HUES64 (cell line): Measurements from ENCODE around the gene HUS1. TPM values are rescaled to one million over a fixed set of nuclear protein-coding genes. Genes with fewer than 3 reads are reported as not detected.
A peak's percentile ranks its signal among the peaks of the same experiment; 100 is the strongest.

Experiments
- H3K27ac ChIP-seq: 2 replicates; pipeline ENCODE4 v1.7.0; 2013; ENCODE audit warnings: low read depth, low read length, inconsistent platforms
- H3K27me3 ChIP-seq: 2 replicates; pipeline ENCODE4 v1.6.1; 2013; ENCODE audit warnings: mild to moderate bottlenecking, low read length; ENCODE audit not compliant: insufficient read depth
- H3K36me3 ChIP-seq: 2 replicates; pipeline ENCODE4 v1.6.1; 2013; ENCODE audit warnings: mild to moderate bottlenecking, low read length; ENCODE audit not compliant: insufficient read depth
- H3K4me1 ChIP-seq: 2 replicates; pipeline ENCODE4 v1.6.1; 2013; ENCODE audit warnings: mild to moderate bottlenecking, low read length, moderate library complexity; ENCODE audit not compliant: insufficient read depth
- H3K4me3 ChIP-seq: 2 replicates; pipeline ENCODE4 v1.5.1; 2013; ENCODE audit warnings: mild to moderate bottlenecking, low read length, moderate library complexity
- H3K9ac ChIP-seq: 2 replicates; pipeline ENCODE4 v1.6.1; 2013; ENCODE audit warnings: mild to moderate bottlenecking, low read depth, low read length
- H3K9me3 ChIP-seq: 2 replicates; pipeline ENCODE4 v1.6.1; 2013; ENCODE audit warnings: low read depth, low read length; ENCODE audit not compliant: insufficient read depth
- WGBS: fragments of 150-250, 120-280 bp; methylation state at CpG from one replicate; pipeline ENCODE4 v1.1.7; 2013; ENCODE audit warnings: missing lambda C conversion rate; 5-methylcytosine and 5-hydroxymethylcytosine counted together
- polyA plus RNA-seq, 2 experiments: library from polyadenylated mRNA; stranded (reverse); fragments of 50-300 nt; gene quantifications; one replicate each; pipeline ENCODE4 v1.2.3, GENCODE V29; 2013

The HUS1 gene
- 17.2 TPM for polyA plus RNA-seq (2013, experiment 1 of 2)
- polyA plus RNA-seq (2013, experiment 2 of 2) = 18.4 TPM

DNA sequence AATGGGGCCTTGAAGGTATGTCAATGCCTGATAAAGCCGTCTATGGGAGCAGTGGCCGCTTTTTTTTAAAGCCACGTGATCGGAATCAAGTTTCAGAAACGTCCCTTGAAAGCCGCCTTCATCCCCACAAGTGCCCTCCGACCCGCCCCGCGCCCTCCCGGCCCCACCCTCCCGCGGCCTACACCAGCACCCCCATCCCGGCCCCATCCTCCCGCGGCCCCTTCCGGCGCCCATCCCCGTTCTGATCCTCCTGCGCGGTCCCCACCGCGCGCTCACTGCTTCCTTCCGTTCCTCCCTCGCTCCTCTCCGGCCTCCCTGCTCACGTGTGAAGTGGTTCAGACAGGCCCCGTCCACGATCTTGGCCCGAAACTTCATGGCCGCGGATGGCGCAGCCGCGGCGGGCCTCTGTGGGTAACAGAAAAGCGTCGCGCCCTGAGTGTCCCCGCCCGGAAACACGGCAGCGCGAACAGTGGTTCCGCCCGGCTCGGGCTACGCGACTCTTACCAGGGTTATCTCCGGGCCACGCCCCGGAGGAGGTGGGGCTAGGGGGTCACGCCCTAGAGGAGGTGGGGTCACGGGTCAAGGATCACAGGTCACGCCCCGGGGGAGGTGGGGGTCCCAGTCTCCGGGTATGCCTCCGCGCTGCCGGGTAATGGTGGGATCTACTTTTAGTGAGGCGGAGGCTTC is at the start of gene HUS1:
Gene HUS1, minus strand, starts transcription at position 471 of the 687 bp plus-strand sequence. Its CDS starts 96 bp downstream, at position 375.
- Histone ChIP-seq H3K9ac (peak within 1 kb of the TSS; percentile 95), H3K36me3 (peaks cover 42% of the 10 kb centered on the region), H3K9me3 (no peaks in the 10 kb centered on the region), H3K27me3 (no peaks in the 10 kb centered on the region), H3K4me1 (peaks cover 5% of the 10 kb centered on the region; the same call in 1 of the 2 replicates), H3K27ac (peak within 1 kb of the TSS; percentile 98), H3K4me3 (peak within 1 kb of the TSS; percentile 65)
- WGBS = under 1% methylated on average over 59 of the region's 62 CpGs

DNA sequence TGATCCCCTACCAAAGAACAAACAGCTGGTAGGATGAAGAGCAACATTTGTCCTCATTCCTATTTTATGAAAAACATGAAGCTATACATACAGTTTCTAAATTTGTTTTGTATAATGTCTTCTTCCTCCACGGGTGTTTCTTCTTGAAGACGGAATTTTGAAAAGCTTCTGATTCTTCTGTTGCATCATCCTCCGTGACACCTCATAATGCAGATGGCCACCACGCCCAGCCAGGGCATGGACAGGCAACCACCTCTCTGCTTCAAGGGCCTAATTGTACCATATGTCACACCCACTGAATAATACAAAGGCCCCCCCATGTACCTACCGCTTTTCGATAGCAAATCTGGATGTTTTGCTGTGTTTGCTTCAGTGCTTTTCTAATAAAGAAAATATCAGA is 49.5 kb upstream of the HUS1 start, which contains the start of gene SUN3:
Gene SUN3, minus strand, starts transcription at position 170 of the 400 bp plus-strand sequence. Its CDS starts 169 bp downstream, at position 1.
- no peak within 1 kb of the TSS for H3K9ac ChIP-seq
- 99% methylated on average over 6 of the region's 6 CpGs for WGBS
- no peak within 1 kb of the TSS for H3K27ac ChIP-seq
- H3K4me1 ChIP-seq = no peaks in the 10 kb centered on the region
- peaks cover 22% of the 10 kb centered on the region for H3K27me3 ChIP-seq
- H3K4me3 ChIP-seq = no peak within 1 kb of the TSS
- H3K9me3 ChIP-seq = no peaks in the 10 kb centered on the region
- H3K36me3 ChIP-seq = no peaks in the 10 kb centered on the region

DNA sequence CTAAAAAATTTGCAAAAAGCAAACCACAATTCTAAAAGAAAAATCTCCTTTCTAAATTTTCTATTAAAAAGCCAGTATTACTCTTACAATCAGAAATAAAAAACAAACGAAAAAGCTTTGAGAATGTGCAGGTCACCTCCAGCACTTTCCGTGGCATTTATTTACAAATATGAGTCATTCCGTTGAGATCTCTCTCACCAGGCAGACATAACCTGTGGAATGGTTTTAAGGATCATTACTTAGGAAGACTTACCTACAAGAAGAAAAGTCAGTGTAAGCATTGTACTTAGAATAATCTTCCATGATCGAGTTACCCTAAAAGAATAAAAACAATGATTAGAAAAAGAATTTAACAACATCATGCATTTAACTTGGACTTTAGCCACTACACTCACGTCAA is 46.2 kb upstream of the HUS1 start:
- Histone ChIP-seq H3K9me3 (no peaks in the 10 kb centered on the region), H3K4me1 (no peaks in the 10 kb centered on the region), H3K36me3 (no peaks in the 10 kb centered on the region), H3K9ac (no peak overlapping the region), H3K4me3 (no peak overlapping the region), H3K27ac (no peak overlapping the region), H3K27me3 (no peaks in the 10 kb centered on the region)
- WGBS = 70% methylated on average over 4 of the region's 5 CpGs

DNA sequence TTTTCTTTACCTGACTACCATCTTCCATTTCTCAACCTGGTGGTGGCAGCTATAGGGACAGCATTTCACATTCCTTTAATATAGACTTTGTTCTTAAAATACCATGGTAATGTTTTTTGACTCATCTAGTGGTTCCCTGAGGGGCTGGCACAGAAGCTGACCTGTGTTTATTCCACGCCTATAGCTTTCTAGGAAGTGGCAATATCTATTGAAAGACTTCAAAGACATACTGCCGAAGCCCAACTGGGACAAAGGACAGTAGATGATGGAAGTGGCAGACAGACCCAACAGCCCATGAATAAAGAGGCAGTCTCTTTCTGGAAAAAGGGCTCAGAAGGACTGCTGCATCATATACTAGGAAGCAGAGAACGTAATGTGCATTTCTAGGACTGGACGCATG is 38.3 kb upstream of the HUS1 start:
- Histone ChIP-seq H3K27ac (no peak overlapping the region), H3K36me3 (no peaks in the 10 kb centered on the region), H3K4me1 (no peaks in the 10 kb centered on the region), H3K4me3 (no peak overlapping the region), H3K9ac (no peak overlapping the region), H3K27me3 (no peaks in the 10 kb centered on the region), H3K9me3 (no peaks in the 10 kb centered on the region)
- 95% methylated on average over 4 of the region's 4 CpGs for WGBS

DNA sequence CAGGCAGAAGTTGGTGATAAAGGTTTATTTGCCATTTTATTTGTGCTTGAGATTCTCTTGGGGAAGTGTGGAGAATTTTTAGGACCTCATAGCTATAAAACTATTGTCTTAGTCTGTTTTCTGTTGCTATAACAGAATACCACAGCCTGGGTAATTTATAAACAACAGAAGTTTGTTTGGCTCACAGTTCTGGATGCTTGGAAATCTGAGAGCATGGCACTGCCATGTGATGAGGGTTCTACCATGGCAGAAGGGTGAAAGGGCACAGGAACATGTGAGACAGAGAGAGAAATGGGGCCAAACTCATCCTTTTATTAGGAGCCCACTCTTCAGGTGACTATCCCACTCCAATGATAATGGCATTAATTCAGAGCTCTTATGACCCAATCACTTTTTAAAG is 37.2 kb upstream of the HUS1 start:
- Histone ChIP-seq H3K4me3 (no peak overlapping the region), H3K9me3 (no peaks in the 10 kb centered on the region), H3K4me1 (no peaks in the 10 kb centered on the region), H3K36me3 (no peaks in the 10 kb centered on the region), H3K27ac (no peak overlapping the region), H3K9ac (no peak overlapping the region), H3K27me3 (no peaks in the 10 kb centered on the region)

DNA sequence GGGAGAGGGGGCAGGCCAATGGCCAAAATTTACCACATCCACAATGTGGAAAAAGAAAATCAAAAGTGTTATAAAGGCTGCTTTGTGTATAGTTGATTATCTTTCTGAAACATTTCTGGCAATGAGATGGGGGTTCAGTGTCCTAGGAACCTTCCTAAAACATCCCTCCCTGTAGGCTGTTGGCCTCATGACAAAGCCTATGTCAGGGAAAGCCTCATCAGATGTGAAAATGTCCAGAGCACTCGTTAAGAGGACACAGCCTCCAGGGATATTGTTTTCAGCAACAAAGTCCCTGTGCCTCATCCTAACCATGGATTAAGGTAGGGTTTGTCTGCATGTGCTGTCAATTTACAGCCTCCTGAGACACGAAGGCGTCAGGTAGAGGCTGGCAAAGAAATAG is 32.5 kb upstream of the HUS1 start:
- Histone ChIP-seq H3K4me3 (no peak overlapping the region), H3K36me3 (no peaks in the 10 kb centered on the region), H3K4me1 (no peaks in the 10 kb centered on the region), H3K27me3 (no peaks in the 10 kb centered on the region), H3K9me3 (no peaks in the 10 kb centered on the region), H3K27ac (no peak overlapping the region), H3K9ac (no peak overlapping the region)
- 97% methylated on average over 3 of the region's 3 CpGs for WGBS

DNA sequence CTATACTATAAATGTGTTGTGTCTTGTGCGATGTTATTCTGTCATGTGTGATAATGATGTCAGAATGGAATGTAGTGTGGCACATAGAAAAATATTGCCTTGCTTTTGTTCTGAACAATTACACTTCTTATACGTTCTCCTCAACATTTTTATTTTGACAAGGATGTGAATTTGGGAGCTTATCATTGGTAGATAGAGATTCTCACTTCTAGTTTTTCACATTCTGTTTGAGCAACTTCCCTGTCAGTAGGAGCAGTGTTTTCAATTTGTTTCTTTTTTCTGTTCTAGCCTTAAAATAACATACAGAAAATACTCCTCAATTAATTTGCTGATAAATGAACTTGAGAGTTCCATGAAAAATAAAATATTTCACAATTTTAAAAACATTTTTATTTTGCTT is 31.9 kb upstream of the HUS1 start:
- no peaks in the 10 kb centered on the region for H3K9me3 ChIP-seq
- H3K27me3 ChIP-seq = no peaks in the 10 kb centered on the region
- WGBS = 83% methylated on average over 1 of the region's 2 CpGs
- H3K4me1 ChIP-seq = no peaks in the 10 kb centered on the region
- H3K36me3 ChIP-seq = no peaks in the 10 kb centered on the region
- no peak overlapping the region for H3K27ac ChIP-seq
- no peak overlapping the region for H3K9ac ChIP-seq
- H3K4me3 ChIP-seq = no peak overlapping the region

DNA sequence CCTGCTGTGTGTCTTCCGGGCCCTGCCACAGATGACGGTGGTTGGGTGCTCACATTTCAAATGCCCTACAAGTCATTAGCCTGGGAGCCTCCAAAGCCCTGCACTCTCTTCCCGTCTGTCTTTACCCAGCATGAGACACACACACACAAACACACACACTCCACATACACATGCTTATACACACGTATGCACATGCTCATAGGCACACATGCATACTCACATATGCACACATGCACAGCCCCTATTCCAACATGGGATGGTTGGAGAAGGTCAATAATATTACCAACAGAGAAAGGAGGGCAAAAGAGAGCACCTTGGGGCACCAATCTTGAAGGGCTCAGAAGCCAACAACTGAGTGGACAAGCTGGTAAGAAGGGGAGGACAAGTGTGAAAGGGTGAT is 30.5 kb upstream of the HUS1 start:
- no peaks in the 10 kb centered on the region for H3K36me3 ChIP-seq
- no peak overlapping the region for H3K4me3 ChIP-seq
- no peaks in the 10 kb centered on the region for H3K27me3 ChIP-seq
- H3K9me3 ChIP-seq = no peaks in the 10 kb centered on the region
- peaks cover 4% of the 10 kb centered on the region; the same call in 1 of the 2 replicates for H3K4me1 ChIP-seq
- H3K9ac ChIP-seq = no peak overlapping the region
- no peak overlapping the region for H3K27ac ChIP-seq
- 91% methylated on average over 4 of the region's 4 CpGs for WGBS

DNA sequence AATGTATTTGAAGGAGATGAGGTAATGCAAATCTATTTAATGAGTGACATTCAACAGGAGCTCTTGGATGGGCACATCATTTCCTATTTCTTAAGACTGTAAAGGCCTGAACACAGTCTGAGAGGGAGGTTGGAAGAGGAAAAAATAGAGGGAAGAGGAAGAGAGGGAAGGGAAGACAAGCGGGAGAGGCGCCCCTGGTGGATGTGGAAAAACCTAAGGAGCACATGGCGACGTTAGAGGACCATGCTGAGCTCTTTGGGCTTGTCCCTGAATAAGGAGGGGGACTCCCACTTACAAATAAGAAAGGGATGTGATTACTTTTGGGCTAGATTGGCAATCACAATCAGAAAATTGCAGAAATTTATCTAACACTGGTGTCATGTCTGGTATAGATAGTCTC is 29.8 kb upstream of the HUS1 start:
- Histone ChIP-seq H3K27ac (no peak overlapping the region), H3K27me3 (no peaks in the 10 kb centered on the region), H3K4me1 (peaks cover 10% of the 10 kb centered on the region), H3K4me3 (no peak overlapping the region), H3K9me3 (no peaks in the 10 kb centered on the region), H3K9ac (no peak overlapping the region), H3K36me3 (no peaks in the 10 kb centered on the region)
- 93% methylated on average over 4 of the region's 4 CpGs for WGBS

DNA sequence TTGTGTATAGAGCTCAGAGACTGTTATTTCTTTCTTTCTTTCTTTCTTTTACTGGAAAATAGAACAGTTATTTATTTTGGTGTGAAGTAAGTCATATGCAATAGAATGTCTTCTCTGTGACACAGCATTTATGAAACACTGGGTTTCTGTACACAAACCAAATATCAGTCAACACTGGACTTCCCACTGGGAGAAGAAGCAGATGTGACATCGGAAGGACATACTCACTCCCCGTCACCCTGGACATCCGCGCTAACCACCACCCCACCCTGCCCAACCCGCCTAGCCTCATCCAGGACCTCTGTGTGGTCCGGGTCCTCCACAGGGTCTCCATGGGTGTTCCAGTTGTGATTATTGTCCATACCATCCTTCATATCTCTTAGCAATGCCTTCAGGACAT is 27.5 kb upstream of the HUS1 start:
- Histone ChIP-seq H3K36me3 (no peaks in the 10 kb centered on the region), H3K4me1 (peaks cover 10% of the 10 kb centered on the region), H3K9ac (no peak overlapping the region), H3K27ac (no peak overlapping the region), H3K9me3 (no peaks in the 10 kb centered on the region), H3K4me3 (no peak overlapping the region), H3K27me3 (no peaks in the 10 kb centered on the region)
- 94% methylated on average over 6 of the region's 6 CpGs for WGBS

DNA sequence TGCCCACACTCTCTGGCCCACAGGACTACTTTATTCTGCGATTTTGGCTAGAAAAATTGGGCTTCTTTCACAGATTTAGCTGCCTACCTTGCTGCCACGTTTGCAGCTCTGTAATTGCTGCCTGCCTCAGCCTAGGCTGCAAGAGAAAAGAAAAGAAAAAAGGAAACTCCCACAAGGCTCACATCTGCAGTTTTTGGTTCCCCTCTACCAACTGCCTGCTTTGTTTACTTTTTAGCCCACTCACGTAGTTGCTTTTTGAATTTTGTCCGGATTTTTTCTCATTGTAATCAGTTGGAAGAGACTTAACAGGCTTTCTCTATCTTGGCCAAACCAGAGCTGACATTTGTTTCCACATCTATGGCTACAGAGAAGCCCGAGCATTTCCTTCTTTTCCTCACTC is 25.2 kb upstream of the HUS1 start:
- no peak overlapping the region for H3K27ac ChIP-seq
- H3K9me3 ChIP-seq = no peaks in the 10 kb centered on the region
- no peaks in the 10 kb centered on the region for H3K27me3 ChIP-seq
- H3K4me1 ChIP-seq = peaks cover 10% of the 10 kb centered on the region
- no peaks in the 10 kb centered on the region for H3K36me3 ChIP-seq
- no peak overlapping the region for H3K4me3 ChIP-seq
- 71% methylated on average over 5 of the region's 5 CpGs for WGBS
- H3K9ac ChIP-seq = no peak overlapping the region

DNA sequence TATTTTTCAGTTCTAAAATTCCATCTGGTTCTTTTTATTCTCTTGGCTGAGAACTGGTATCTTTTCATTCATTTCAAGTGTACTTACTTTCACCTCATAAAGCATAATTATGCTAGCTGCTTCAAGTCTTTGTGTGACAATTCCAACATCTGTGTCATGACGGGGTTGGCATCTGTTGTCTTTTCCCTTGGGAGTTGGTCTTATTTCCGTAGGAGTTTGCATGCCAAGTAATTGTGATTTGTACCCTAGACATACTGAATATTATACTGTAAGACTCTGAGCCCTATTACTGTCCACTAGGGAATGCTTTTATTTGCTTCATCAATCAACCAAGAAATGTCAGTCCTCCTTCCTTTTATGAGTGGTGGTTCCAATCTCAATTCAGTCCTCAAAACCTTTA is 24.6 kb upstream of the HUS1 start:
- peaks cover 10% of the 10 kb centered on the region for H3K4me1 ChIP-seq
- no peaks in the 10 kb centered on the region for H3K27me3 ChIP-seq
- no peaks in the 10 kb centered on the region for H3K36me3 ChIP-seq
- WGBS = 100% methylated on average over 2 of the region's 2 CpGs
- no peaks in the 10 kb centered on the region for H3K9me3 ChIP-seq
- H3K9ac ChIP-seq = no peak overlapping the region
- no peak overlapping the region for H3K27ac ChIP-seq
- H3K4me3 ChIP-seq = no peak overlapping the region
